Thoracic aorta (tissue), 2 donors: ENCODE data around the gene PRKN. TPM values are rescaled to one million over a fixed set of nuclear protein-coding genes. Genes with fewer than 3 reads are reported as not detected.

Experiments used
- ATAC-seq: fragments of 150-250 bp; one replicate; pipeline ENCODE4 v1.8.0; 2017; ENCODE audit warnings: low read depth; ENCODE audit not compliant: insufficient number of reproducible peaks, low FRiP score
- DNase-seq: peaks from one replicate; pipeline ENCODE4 v3.0.0-alpha.2; 2020; ENCODE audit warnings: low spot score
- H3K27ac ChIP-seq, 2 donors: fragments of 200-600 bp; sonication (generic); 1 replicate in 1 of 2; 2 replicates in 1 of 2; pipeline ENCODE4 v1.5.1; 2016; ENCODE audit warnings: mild to moderate bottlenecking in 2 of 2, moderate library complexity in 2 of 2
- H3K27me3 ChIP-seq: fragments of 200-600 bp; sonication (generic); replicated peaks from 2 replicates; pipeline ENCODE4 v1.6.0; 2016; ENCODE audit warnings: mild to moderate bottlenecking; ENCODE audit not compliant: insufficient read depth
- H3K36me3 ChIP-seq: fragments of 200-600 bp; sonication (generic); one replicate; pipeline ENCODE4 v1.5.1; 2016
- H3K4me1 ChIP-seq, 2 donors: fragments of 200-600 bp; sonication (generic); 1 replicate in 1 of 2; 2 replicates in 1 of 2; pipeline versions ENCODE4 v1.5.1 to v1.6.0; 2016; ENCODE audit warnings: low read depth in 2 of 2, mild to moderate bottlenecking in 1 of 2; ENCODE audit not compliant: control insufficient read depth in 1 of 2
- H3K4me3 ChIP-seq: fragments of 200-600 bp; sonication (generic); 2 replicates; pipeline ENCODE4 v1.5.1; 2016; ENCODE audit warnings: mild to moderate bottlenecking
- H3K9me3 ChIP-seq: fragments of 200-600 bp; sonication (generic); 2 replicates; pipeline ENCODE4 v1.5.1; 2016
- total RNA-seq, 2 donors: library from RNA; depleted of rRNA; stranded (reverse); fragments of >200 nt; gene quantifications; one replicate each; pipeline versions ENCODE4 v1.1.0 to v1.2.3, GENCODE V29; 2016
- TF ChIP-seq, protein P1 (sequence below): fragments of 200-600 bp; sonication (generic); IDR thresholded peaks from one replicate; pipeline ENCODE4 v1.5.1; 2019; ENCODE audit warnings: antibody characterized with exemption

PRKN gene
- total RNA-seq, 2 donors from 2014 or later = 10.4 to 23.8 TPM

DNA sequence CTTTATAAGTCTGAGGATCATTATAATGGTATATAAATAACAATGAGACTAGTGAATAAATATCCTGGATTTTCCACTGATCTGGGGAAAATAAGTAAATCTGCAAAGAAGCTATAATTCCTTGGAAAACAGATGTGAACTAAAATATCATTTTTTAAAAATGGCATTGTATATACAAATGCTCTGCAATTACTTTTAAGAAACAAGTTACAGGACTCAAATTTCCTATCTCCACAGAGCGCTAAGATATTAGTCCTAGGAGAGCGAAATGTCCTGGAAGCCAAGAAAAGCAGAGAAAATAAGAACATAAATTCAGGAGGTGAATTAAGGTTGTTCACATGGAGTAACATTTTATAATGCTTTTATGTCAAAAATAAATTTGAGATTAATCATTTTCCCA lies 61.3 kb downstream of the PRKN start:
- H3K4me1 ChIP-seq = peaks cover 4 to 6% of the 10 kb centered on the region in 2 donors
- H3K27ac ChIP-seq = no peak overlapping the region

DNA sequence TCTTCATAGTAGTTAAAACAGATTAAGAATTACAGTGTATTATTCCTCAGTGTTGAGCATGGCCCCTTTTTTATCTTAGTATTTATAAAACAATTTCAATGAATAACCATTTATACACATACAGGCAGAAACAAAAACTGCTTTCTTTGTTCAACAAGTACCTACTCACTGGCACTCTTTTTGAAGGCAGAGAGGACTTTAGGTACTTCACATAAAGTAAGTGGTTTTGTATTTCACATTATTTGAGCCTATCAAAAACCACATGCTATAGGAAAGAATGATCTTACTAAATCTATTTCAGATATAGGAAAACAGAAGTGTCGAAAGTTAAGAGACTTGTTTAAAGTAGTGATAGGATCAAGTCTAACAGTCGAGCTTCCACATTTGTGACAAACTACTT lies 73.8 kb downstream of the PRKN start:
- TF ChIP-seq, protein P1, sequence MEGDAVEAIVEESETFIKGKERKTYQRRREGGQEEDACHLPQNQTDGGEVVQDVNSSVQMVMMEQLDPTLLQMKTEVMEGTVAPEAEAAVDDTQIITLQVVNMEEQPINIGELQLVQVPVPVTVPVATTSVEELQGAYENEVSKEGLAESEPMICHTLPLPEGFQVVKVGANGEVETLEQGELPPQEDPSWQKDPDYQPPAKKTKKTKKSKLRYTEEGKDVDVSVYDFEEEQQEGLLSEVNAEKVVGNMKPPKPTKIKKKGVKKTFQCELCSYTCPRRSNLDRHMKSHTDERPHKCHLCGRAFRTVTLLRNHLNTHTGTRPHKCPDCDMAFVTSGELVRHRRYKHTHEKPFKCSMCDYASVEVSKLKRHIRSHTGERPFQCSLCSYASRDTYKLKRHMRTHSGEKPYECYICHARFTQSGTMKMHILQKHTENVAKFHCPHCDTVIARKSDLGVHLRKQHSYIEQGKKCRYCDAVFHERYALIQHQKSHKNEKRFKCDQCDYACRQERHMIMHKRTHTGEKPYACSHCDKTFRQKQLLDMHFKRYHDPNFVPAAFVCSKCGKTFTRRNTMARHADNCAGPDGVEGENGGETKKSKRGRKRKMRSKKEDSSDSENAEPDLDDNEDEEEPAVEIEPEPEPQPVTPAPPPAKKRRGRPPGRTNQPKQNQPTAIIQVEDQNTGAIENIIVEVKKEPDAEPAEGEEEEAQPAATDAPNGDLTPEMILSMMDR = no peak
- no peaks in the 10 kb centered on the region for H3K4me1 ChIP-seq
- no peaks in the 10 kb centered on the region for H3K27me3 ChIP-seq
- ATAC-seq (no peak), DNase-seq (no peak)
- no peak overlapping the region for H3K4me3 ChIP-seq
- no peaks in the 10 kb centered on the region for H3K36me3 ChIP-seq
- no peak overlapping the region for H3K27ac ChIP-seq
- no peaks in the 10 kb centered on the region for H3K9me3 ChIP-seq

More for the DNA sequence above, 61.3 kb downstream of the PRKN start:
- H3K27me3 ChIP-seq = no peaks in the 10 kb centered on the region
- ATAC-seq (no peak), DNase-seq (no peak)
- TF ChIP-seq, protein P1 = no peak
- H3K4me3 ChIP-seq = no peak overlapping the region
- H3K36me3 ChIP-seq = no peaks in the 10 kb centered on the region
- no peaks in the 10 kb centered on the region for H3K9me3 ChIP-seq

DNA sequence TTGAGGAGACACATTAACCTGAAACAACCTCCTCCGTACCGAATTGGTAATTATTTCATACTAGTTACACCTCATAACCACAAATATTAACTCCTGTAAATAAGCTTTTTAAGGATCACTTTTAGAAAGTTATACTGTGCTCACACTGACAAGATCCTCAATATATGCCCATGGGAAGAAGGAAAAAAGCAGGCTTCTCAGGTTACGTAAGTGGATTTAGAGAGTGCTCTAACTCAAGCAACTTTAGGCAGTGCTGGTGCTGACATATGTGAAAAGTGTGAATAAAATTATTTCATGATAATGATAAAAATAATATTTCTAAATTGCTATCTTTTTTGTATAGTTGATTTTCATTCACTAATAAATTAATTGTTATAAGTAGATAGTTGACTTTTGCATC lies 76.1 kb downstream of the PRKN start:
- DNase-seq (no peak), ATAC-seq (no peak)
- Histone ChIP-seq H3K36me3 (no peaks in the 10 kb centered on the region), H3K27ac (no peak overlapping the region), H3K4me3 (no peak overlapping the region), H3K27me3 (no peaks in the 10 kb centered on the region), H3K4me1 (no peaks in the 10 kb centered on the region), H3K9me3 (no peaks in the 10 kb centered on the region)
- TF ChIP-seq, protein P1 = no peak

DNA sequence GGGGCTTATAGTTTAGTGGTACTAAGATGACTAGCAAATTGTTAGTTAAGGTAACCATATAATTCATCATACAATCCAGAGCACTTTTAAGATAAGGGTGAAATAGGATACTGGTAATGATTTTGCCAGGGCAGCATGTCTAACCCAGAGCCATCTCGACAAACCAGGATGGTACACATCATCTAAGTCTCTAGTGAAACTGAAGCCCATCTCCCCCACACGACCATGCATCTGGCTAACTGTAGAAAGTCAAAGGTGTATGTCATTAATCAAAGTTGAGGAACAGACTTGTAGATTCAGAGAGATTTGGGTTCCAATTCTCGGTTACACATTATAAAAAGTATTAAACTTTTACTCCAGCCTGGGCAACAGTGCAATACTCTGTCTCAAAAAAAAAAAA lies 78.3 kb downstream of the PRKN start:
- Histone ChIP-seq H3K4me1 (no peaks in the 10 kb centered on the region), H3K27me3 (no peaks in the 10 kb centered on the region), H3K27ac (no peak overlapping the region), H3K9me3 (no peaks in the 10 kb centered on the region), H3K36me3 (no peaks in the 10 kb centered on the region), H3K4me3 (no peak overlapping the region)
- TF ChIP-seq, protein P1 = no peak
- DNase-seq (no peak), ATAC-seq (no peak)

DNA sequence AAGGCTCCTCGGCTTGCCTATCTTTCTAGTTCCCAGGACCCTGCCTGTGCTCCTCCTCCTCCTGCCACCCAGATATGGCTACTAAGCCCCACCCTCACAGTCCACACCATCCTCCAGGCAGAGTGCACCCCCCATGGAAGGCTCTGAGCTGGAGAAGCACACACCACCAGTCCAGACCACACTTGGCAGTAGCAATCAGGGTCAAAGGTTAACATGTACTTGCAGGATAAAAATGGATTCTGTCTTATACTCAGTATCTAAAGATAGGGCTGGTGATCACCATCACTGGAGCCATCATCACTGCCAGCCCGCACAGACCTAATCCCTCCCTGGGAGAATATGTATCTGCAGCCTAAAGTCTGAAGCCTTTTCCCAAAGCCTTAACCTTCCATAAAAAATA lies 83.4 kb downstream of the PRKN start:
- Histone ChIP-seq H3K9me3 (no peaks in the 10 kb centered on the region), H3K4me1 (no peaks in the 10 kb centered on the region), H3K27ac (no peak overlapping the region), H3K4me3 (no peak overlapping the region), H3K36me3 (no peaks in the 10 kb centered on the region), H3K27me3 (no peaks in the 10 kb centered on the region)
- DNase-seq (no peak), ATAC-seq (no peak)
- TF ChIP-seq, protein P1 = no peak
